Mesenchymal stem cell (in vitro differentiated cells and primary cell): ENCODE measurements around the gene KATNB1.
"Not testable (repeated sequence)": the region's sequence is repeated elsewhere in the genome, so short reads cannot be mapped to it uniquely, and the experiment has no call there.

Experiments used
- DNase-seq: peaks from one replicate; pipeline ENCODE4 v3.0.0-alpha.2; 2013
- H2AFZ ChIP-seq: one replicate; pipeline ENCODE4 v1.6.1; 2013; ENCODE audit warnings: low read depth, mild to moderate bottlenecking, control low read depth, inconsistent platforms, low read length, moderate library complexity
- H2AK5ac ChIP-seq: 2 replicates; pipeline ENCODE4 v1.6.1; 2013; ENCODE audit warnings: low read length, moderate library complexity, mild to moderate bottlenecking, inconsistent platforms; ENCODE audit not compliant: severe bottlenecking
- H2BK120ac ChIP-seq: one replicate; pipeline ENCODE4 v1.6.1; 2013; ENCODE audit warnings: low read depth, mild to moderate bottlenecking, inconsistent platforms, low read length, moderate library complexity
- H2BK12ac ChIP-seq, 2 experiments: one replicate each; pipeline ENCODE4 v1.6.1; 2013; ENCODE audit warnings: inconsistent platforms in 2 of 2, low read length in 2 of 2, mild to moderate bottlenecking in 2 of 2, moderate library complexity in 2 of 2, control low read depth in 1 of 2
- H2BK15ac ChIP-seq: one replicate; pipeline ENCODE4 v1.6.1; 2013; ENCODE audit warnings: mild to moderate bottlenecking, low read depth, inconsistent platforms; ENCODE audit not compliant: poor library complexity, severe bottlenecking
- H2BK5ac ChIP-seq: 2 replicates; pipeline ENCODE4 v1.6.1; 2013; ENCODE audit warnings: low read depth, mild to moderate bottlenecking, low read length, control low read depth, inconsistent platforms; ENCODE audit not compliant: poor library complexity, severe bottlenecking
- H3K14ac ChIP-seq, 2 experiments: one replicate each; pipeline ENCODE4 v1.6.1; 2013; ENCODE audit warnings: inconsistent platforms in 2 of 2, low read length in 2 of 2, control low read depth in 1 of 2, mild to moderate bottlenecking in 1 of 2, moderate library complexity in 1 of 2
- H3K18ac ChIP-seq, 2 experiments: one replicate each; pipeline ENCODE4 v1.6.1; 2013; ENCODE audit warnings: inconsistent platforms in 2 of 2, low read length in 2 of 2, control low read depth in 1 of 2, low read depth in 1 of 2, mild to moderate bottlenecking in 1 of 2
- H3K23ac ChIP-seq, 2 experiments: one replicate each; pipeline ENCODE4 v1.6.1; 2013; ENCODE audit warnings: inconsistent platforms in 2 of 2, low read length in 2 of 2, mild to moderate bottlenecking in 2 of 2, moderate library complexity in 2 of 2, control low read depth in 1 of 2
- H3K27ac ChIP-seq: 2 replicates; pipeline ENCODE4 v1.5.1; 2013; ENCODE audit warnings: mild to moderate bottlenecking, moderate library complexity, low read length, control low read depth, inconsistent platforms; ENCODE audit not compliant: poor library complexity, severe bottlenecking
- H3K27me3 ChIP-seq, 2 experiments: 2 replicates each; pipeline versions ENCODE4 v1.6.1 to v1.7.0; 2013; ENCODE audit warnings: low read length in 2 of 2, mild to moderate bottlenecking in 2 of 2, moderate library complexity in 2 of 2, control low read depth in 1 of 2, inconsistent platforms in 1 of 2; ENCODE audit not compliant: control insufficient read depth in 1 of 2, insufficient read depth in 1 of 2
- H3K36me3 ChIP-seq, 2 experiments: 2 replicates each; pipeline versions ENCODE4 v1.6.1 to v1.7.0; 2013; ENCODE audit warnings: low read length in 2 of 2, control low read depth in 1 of 2, inconsistent platforms in 1 of 2, low read depth in 1 of 2, mild to moderate bottlenecking in 1 of 2; ENCODE audit not compliant: insufficient read depth in 2 of 2, control insufficient read depth in 1 of 2
- H3K4ac ChIP-seq, 2 experiments: one replicate each; pipeline ENCODE4 v1.6.1; 2013; ENCODE audit warnings: inconsistent platforms in 2 of 2, low read length in 2 of 2, mild to moderate bottlenecking in 2 of 2, moderate library complexity in 2 of 2, control low read depth in 1 of 2, low read depth in 1 of 2
- H3K4me1 ChIP-seq: 2 replicates; pipeline ENCODE4 v1.6.1; 2013; ENCODE audit warnings: low read depth, low read length, control low read depth; ENCODE audit not compliant: control insufficient read depth, insufficient read depth
- H3K4me2 ChIP-seq: 2 replicates; pipeline ENCODE4 v1.6.1; 2013; ENCODE audit warnings: low read length, mild to moderate bottlenecking, inconsistent platforms; ENCODE audit not compliant: poor library complexity, severe bottlenecking
- H3K4me3 ChIP-seq, 2 experiments: 2 replicates each; pipeline versions ENCODE4 v1.5.1 to v1.7.0; 2013; ENCODE audit warnings: low read length in 2 of 2, mild to moderate bottlenecking in 2 of 2, control low read depth in 1 of 2, low read depth in 1 of 2; ENCODE audit not compliant: insufficient read depth in 1 of 2
- H3K79me1 ChIP-seq: replicated peaks from 2 replicates; pipeline ENCODE4 v1.6.1; 2013; ENCODE audit warnings: mild to moderate bottlenecking, control low read depth, low read length, inconsistent platforms; ENCODE audit not compliant: poor library complexity, severe bottlenecking
- H3K9ac ChIP-seq: 2 replicates; pipeline ENCODE4 v1.7.0; 2013; ENCODE audit warnings: mild to moderate bottlenecking, low read length, moderate library complexity
- H3K9me3 ChIP-seq: 2 replicates; pipeline ENCODE4 v1.7.0; 2013; ENCODE audit warnings: mild to moderate bottlenecking, low read length; ENCODE audit not compliant: control insufficient read depth
- H4K8ac ChIP-seq: one replicate; pipeline ENCODE4 v1.6.1; 2013; ENCODE audit warnings: inconsistent platforms, mild to moderate bottlenecking, low read length, moderate library complexity
- H4K91ac ChIP-seq: one replicate; pipeline ENCODE4 v1.6.1; 2013; ENCODE audit warnings: mild to moderate bottlenecking, low read length, inconsistent platforms
- WGBS: methylation state at CpG from one replicate; pipeline ENCODE4 v1.1.7; 2013; ENCODE audit warnings: mixed read lengths; 5-methylcytosine and 5-hydroxymethylcytosine counted together

The KATNB1 gene

DNA sequence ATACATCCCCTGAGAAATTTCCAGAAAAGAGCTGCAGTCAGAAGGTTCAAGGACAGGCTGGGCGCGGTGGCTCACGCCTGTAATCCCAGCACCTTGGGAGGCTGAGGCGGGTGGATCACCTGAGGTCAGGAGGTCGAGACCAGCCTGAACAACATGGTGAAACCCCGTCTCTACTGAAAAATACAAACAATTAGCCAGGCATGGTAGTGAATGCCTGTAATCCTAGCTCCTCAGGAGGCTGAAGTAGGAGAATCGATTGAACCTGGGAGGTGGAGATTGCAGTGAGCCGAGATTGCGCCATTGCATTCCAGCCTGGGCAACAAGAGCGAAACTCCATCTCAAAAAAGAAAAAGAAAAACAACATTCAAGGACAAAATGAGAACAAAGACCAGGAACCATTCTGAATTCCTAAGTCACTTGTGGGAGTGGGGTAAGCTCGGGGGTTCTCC lies 47.1 kb downstream of the KATNB1 start:
- not testable (repeated sequence) for H4K8ac ChIP-seq, H2BK15ac ChIP-seq, H3K27me3 ChIP-seq, H2AFZ ChIP-seq, H3K14ac ChIP-seq, H4K91ac ChIP-seq, H2BK12ac ChIP-seq, H3K4ac ChIP-seq, H2BK120ac ChIP-seq, DNase-seq, H3K4me3 ChIP-seq, H3K23ac ChIP-seq, H3K9ac ChIP-seq, H3K4me2 ChIP-seq, H3K9me3 ChIP-seq, H3K18ac ChIP-seq
- Histone ChIP-seq H3K4me1 (peaks cover 48% of the 10 kb centered on the region), H3K36me3 (peaks cover 14 to 67% of the 10 kb centered on the region in 2 experiments), H3K79me1 (peaks cover 20% of the 10 kb centered on the region), H2BK5ac (peak overlapping the region; percentile 66), H3K27ac (peak overlapping the region; percentile 91), H2AK5ac (peak overlapping the region; percentile 77)
- 94% methylated on average over 8 of the region's 11 CpGs for WGBS

DNA sequence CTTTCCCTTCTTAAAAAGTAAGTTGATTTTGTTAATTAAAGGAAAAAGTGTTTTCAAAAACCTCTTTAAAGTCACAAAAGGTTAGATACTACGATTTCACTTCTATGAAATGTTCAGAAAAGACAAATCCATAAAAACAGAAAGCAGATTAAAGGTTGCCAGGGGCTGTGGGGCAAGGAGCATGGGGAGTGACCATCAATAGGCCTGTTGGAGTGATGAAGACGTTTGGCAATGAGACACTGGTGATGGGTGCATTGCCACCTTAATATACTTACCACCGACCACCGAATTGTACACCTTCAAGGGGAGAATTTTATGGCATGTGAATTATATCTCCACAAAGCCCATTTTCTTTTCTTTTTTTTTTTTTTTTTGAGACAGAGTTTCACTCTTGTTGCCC lies 47.5 kb downstream of the KATNB1 start:
- Histone ChIP-seq H3K9me3 (no peaks in the 10 kb centered on the region), H3K23ac (no peak overlapping the region), H3K14ac (no peak overlapping the region), H3K27me3 (no peaks in the 10 kb centered on the region), H2BK5ac (no peak overlapping the region), H3K79me1 (peaks cover 22% of the 10 kb centered on the region), H3K36me3 (peaks cover 14 to 69% of the 10 kb centered on the region in 2 experiments), H3K4me1 (peaks cover 46% of the 10 kb centered on the region), H2BK120ac (no peak overlapping the region), H3K9ac (no peak overlapping the region), H4K8ac (no peak overlapping the region), H3K18ac (no peak overlapping the region), H2BK12ac (no peak overlapping the region), H3K27ac (peak overlapping the region; percentile 91), H2AK5ac (no peak overlapping the region), H4K91ac (no peak overlapping the region), H3K4ac (no peak overlapping the region), H2AFZ (no peak overlapping the region), H3K4me3 (no peak overlapping the region), H3K4me2 (no peak overlapping the region), H2BK15ac (no peak overlapping the region)
- DNase-seq = no peak
- 94% methylated on average over 3 of the region's 4 CpGs for WGBS

DNA sequence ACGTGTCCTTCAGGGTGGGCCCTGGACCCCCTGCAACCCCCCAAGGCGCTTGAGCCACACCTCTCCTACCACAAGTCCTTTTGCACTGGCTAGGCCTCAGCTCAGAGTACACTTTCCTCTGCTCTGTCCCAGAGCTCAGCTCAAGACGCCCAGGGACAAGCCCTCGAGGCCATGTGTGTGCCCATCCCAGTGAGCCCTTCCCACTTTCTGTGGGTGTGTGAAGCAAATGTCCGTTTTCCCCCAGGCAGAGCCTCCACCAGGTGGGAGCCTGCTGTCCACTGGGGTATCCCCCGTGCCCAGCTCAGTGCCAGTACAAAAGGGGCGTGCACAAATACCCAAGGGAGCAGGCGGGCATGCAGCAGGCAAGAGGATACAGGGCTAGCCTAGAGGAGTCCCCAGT lies 48.3 kb downstream of the KATNB1 start:
- peak overlapping the region; percentile 17 for H3K27ac ChIP-seq
- no peak overlapping the region for H3K23ac ChIP-seq
- 97% methylated on average over 8 of the region's 8 CpGs for WGBS
- no peak overlapping the region for H2BK12ac ChIP-seq
- H2BK120ac ChIP-seq = no peak overlapping the region
- H2BK5ac ChIP-seq = no peak overlapping the region
- H3K4ac ChIP-seq = no peak overlapping the region
- no peak overlapping the region for H2BK15ac ChIP-seq
- H3K4me3 ChIP-seq = no peak overlapping the region
- no peak overlapping the region for H3K18ac ChIP-seq
- peaks cover 14 to 77% of the 10 kb centered on the region in 2 experiments for H3K36me3 ChIP-seq
- peaks cover 22% of the 10 kb centered on the region for H3K79me1 ChIP-seq
- H2AK5ac ChIP-seq = peak overlapping the region; percentile 77
- H3K4me2 ChIP-seq = no peak overlapping the region
- no peak overlapping the region for H4K91ac ChIP-seq
- no peaks in the 10 kb centered on the region for H3K27me3 ChIP-seq
- no peak for DNase-seq
- H3K14ac ChIP-seq = no peak overlapping the region
- H4K8ac ChIP-seq = no peak overlapping the region
- peaks cover 45% of the 10 kb centered on the region for H3K4me1 ChIP-seq
- no peak overlapping the region for H3K9ac ChIP-seq
- H2AFZ ChIP-seq = no peak overlapping the region
- H3K9me3 ChIP-seq = no peaks in the 10 kb centered on the region

DNA sequence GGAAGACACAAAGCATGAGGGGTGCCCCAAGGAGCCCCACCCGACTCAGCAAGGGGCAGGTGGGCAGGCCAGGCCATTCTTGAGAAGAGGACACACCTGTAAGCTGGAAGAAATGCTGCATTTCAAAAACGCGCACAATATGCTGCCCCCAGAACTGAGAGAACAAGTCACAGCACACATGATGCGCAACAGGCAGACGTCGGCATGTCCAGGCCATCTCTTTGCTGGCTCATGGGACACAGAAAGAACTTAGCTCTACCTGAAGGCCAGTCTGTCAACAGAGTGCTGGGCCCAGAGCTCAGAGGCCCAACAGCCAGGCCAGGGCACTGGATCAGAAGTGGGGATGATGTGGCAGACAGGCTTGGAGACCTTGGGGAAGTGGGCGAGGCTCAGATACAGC lies 48.8 kb downstream of the KATNB1 start:
- Histone ChIP-seq H3K9ac (no peak overlapping the region), H2AK5ac (no peak overlapping the region), H3K18ac (no peak overlapping the region), H4K8ac (no peak overlapping the region), H3K23ac (no peak overlapping the region), H3K9me3 (no peaks in the 10 kb centered on the region), H3K36me3 (peaks cover 12 to 81% of the 10 kb centered on the region in 2 experiments), H3K4ac (no peak overlapping the region), H2BK5ac (no peak overlapping the region), H2AFZ (no peak overlapping the region), H4K91ac (no peak overlapping the region), H3K4me2 (no peak overlapping the region), H3K4me3 (no peak overlapping the region), H2BK120ac (no peak overlapping the region), H2BK15ac (no peak overlapping the region), H3K79me1 (peaks cover 25% of the 10 kb centered on the region), H3K4me1 (peaks cover 47% of the 10 kb centered on the region), H3K27ac (no peak overlapping the region), H3K14ac (no peak overlapping the region), H2BK12ac (no peak overlapping the region), H3K27me3 (no peaks in the 10 kb centered on the region)
- no peak for DNase-seq
- WGBS = 97% methylated on average over 7 of the region's 7 CpGs
